Mucosa of descending colon (tissue), 3 donors: Measurements from ENCODE around the gene ZNF813. TPM values are rescaled to one million over a fixed set of nuclear protein-coding genes. Genes with fewer than 3 reads are reported as not detected.
A peak's percentile ranks its signal among the peaks of the same experiment; 100 is the strongest.
"Not testable (repeated sequence)": the region's sequence is repeated elsewhere in the genome, so short reads cannot be mapped to it uniquely, and the experiment has no call there.

ENCODE experiments used
- ATAC-seq: fragments of 200-7000 bp; cut with Tn5 transposase; one replicate; pipeline ENCODE4 v1.9.1; 2020; ENCODE audit warnings: mild to moderate bottlenecking, moderate library complexity
- DNase-seq, 3 donors: peaks; one replicate each; pipeline ENCODE4 v3.0.0-alpha.2; 2020
- H3K36me3 ChIP-seq: fragments of 200-600 bp; one replicate; pipeline ENCODE4 v1.8.0; 2021; ENCODE audit warnings: low read depth, mild to moderate bottlenecking
- H3K4me1 ChIP-seq: fragments of 200-600 bp; one replicate; pipeline ENCODE4 v1.8.0; 2021; ENCODE audit warnings: low read depth, mild to moderate bottlenecking
- H3K4me3 ChIP-seq: fragments of 200-600 bp; one replicate; pipeline ENCODE4 v1.8.0; 2021; ENCODE audit warnings: mild to moderate bottlenecking
- H3K9me3 ChIP-seq: fragments of 200-600 bp; one replicate; pipeline ENCODE4 v1.8.0; 2021; ENCODE audit warnings: mild to moderate bottlenecking
- CTCF ChIP-seq: fragments of 200-600 bp; IDR thresholded peaks from one replicate; pipeline ENCODE4 v1.8.0; 2022; ENCODE audit warnings: antibody characterized with exemption, mild to moderate bottlenecking
- intact Hi-C, 2 donors: fragments of 100-400 bp; cut with DNase I in 1 of 2; cut with micrococcal nuclease in 1 of 2; formaldehyde crosslinking; loops; one replicate each; pipeline versions ENCODE4 v1.11.0 to v1.11.1; 2022; cut with DNase I, micrococcal nuclease
- total RNA-seq, 3 donors: library from RNA; stranded (reverse); fragmentation: NEBNext Ultra II Directional in 2 of 3; extraction: Animal tissue kit (Norgen Biotek cat#: 25700) in 2 of 3; gene quantifications; one replicate each; pipeline versions ENCODE4 v1.2.1 to v1.2.4, GENCODE V29; 2021 to 2023
- donor health status: DM: no; HTN: no; CAD: no; lungs with moderate emphysema.
- donor health status: DM: no; HTN: no; CAD: no.
- donor health status: DM: no; HTN: yes; CAD: no.

ZNF813 gene
- total RNA-seq, 3 donors from 2014 or later = 3.7 to 4.5 (median 4.1) TPM

GRCh38 chr19:53511933-53512374 is 44.4 kb downstream of the ZNF813 start:
- Histone ChIP-seq H3K4me1 (no peaks in the 10 kb centered on the region), H3K4me3 (no peak overlapping the region), H3K36me3 (no peaks in the 10 kb centered on the region), H3K9me3 (no peaks in the 10 kb centered on the region)
- DNase-seq = peak in 2 of 3 donors; percentile 70 to 78
- peak; percentile 83 for ATAC-seq
- intact Hi-C loops = no loop called here
- peak; percentile 58 for TF ChIP-seq CTCF

- ATAC-seq, intact Hi-C loops, H3K36me3 ChIP-seq, DNase-seq, H3K4me3 ChIP-seq, H3K4me1 ChIP-seq: not testable (repeated sequence)
- peaks cover 11% of the 10 kb centered on the region for H3K9me3 ChIP-seq
These were observed 47.5 kb downstream of the ZNF813 start for GRCh38 chr19:53515047-53515446.

- ATAC-seq = no peak
- no peak overlapping the region for H3K4me3 ChIP-seq
- TF ChIP-seq CTCF = no peak
- intact Hi-C loops = no loop called here
- no peaks in the 10 kb centered on the region for H3K36me3 ChIP-seq
- no peak for DNase-seq
- H3K9me3 ChIP-seq = peaks cover 11% of the 10 kb centered on the region
- peaks cover 5% of the 10 kb centered on the region for H3K4me1 ChIP-seq
These were observed 49.7 kb downstream of the ZNF813 start for GRCh38 chr19:53517114-53517741.

GRCh38 chr19:53518121-53518520 is 50.6 kb downstream of the ZNF813 start:
- ATAC-seq (no peak), DNase-seq (no peak)
- peaks cover 11% of the 10 kb centered on the region for H3K9me3 ChIP-seq
- no peak for TF ChIP-seq CTCF
- intact Hi-C loops = no loop called here
- H3K36me3 ChIP-seq = no peaks in the 10 kb centered on the region
- peaks cover 5% of the 10 kb centered on the region for H3K4me1 ChIP-seq
- no peak overlapping the region for H3K4me3 ChIP-seq

- ATAC-seq = no peak
- Histone ChIP-seq H3K36me3 (no peaks in the 10 kb centered on the region), H3K4me3 (no peak overlapping the region), H3K4me1 (peaks cover 5% of the 10 kb centered on the region), H3K9me3 (peaks cover 11% of the 10 kb centered on the region)
- DNase-seq = no peak
- intact Hi-C loops = no loop called here
- no peak for TF ChIP-seq CTCF
These were observed 51.2 kb downstream of the ZNF813 start for GRCh38 chr19:53518716-53519115.

GRCh38 chr19:53519446-53519845 is 51.9 kb downstream of the ZNF813 start:
- intact Hi-C loops = no loop called here
- no peak overlapping the region for H3K4me3 ChIP-seq
- H3K9me3 ChIP-seq = peaks cover 12% of the 10 kb centered on the region
- DNase-seq (no peak), ATAC-seq (no peak)
- peaks cover 5% of the 10 kb centered on the region for H3K4me1 ChIP-seq
- H3K36me3 ChIP-seq = no peaks in the 10 kb centered on the region
- TF ChIP-seq CTCF = no peak
